Measurements from ENCODE around the gene UNC13D.
A peak's percentile ranks its signal among the peaks of the same experiment; 100 is the strongest.

The UNC13D gene

DNA sequence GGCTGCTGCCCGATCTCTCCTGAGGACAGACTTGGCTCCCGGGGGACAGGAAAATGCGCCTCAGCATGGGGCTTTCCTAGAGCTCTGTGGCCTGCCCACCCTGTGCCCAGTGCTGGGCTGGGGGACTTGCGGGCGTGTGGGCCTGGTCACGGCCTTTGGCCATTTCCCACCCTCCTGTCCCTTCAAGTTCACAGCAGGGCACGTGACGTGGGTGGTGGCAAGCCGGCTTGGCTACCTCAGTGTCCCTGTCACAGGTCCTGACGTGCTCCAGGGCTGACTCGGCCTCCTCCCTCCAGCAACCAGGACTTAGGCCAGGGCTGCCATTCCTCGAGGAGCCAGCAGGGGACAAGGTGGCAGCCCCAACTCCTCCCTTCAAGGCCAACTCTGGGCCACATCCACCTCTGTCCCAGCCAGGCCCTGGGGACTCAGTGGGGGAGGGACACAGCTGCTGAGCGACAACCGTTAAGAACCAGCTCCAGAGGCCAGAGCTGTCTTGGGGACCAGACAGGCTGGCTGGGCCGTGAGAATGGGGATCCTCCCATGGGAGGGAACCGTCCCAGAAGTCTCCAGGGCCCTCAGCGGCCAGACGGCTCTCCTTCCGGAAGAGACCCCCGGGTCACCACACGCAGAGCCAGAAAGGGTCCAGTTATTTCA, 981 bp upstream of the UNC13D start (continued):
- TF ChIP-seq, protein P1, sequence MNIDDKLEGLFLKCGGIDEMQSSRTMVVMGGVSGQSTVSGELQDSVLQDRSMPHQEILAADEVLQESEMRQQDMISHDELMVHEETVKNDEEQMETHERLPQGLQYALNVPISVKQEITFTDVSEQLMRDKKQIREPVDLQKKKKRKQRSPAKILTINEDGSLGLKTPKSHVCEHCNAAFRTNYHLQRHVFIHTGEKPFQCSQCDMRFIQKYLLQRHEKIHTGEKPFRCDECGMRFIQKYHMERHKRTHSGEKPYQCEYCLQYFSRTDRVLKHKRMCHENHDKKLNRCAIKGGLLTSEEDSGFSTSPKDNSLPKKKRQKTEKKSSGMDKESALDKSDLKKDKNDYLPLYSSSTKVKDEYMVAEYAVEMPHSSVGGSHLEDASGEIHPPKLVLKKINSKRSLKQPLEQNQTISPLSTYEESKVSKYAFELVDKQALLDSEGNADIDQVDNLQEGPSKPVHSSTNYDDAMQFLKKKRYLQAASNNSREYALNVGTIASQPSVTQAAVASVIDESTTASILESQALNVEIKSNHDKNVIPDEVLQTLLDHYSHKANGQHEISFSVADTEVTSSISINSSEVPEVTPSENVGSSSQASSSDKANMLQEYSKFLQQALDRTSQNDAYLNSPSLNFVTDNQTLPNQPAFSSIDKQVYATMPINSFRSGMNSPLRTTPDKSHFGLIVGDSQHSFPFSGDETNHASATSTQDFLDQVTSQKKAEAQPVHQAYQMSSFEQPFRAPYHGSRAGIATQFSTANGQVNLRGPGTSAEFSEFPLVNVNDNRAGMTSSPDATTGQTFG (tag by site-specific recombination; IDR thresholded peaks at IDR 0.05; ENCODE audit: borderline replicate concordance): no peak
- TF ChIP-seq ZNF629 (tag by site-specific recombination; IDR thresholded peaks at IDR 0.05) (no peak), TRIM28 (IDR thresholded peaks at IDR 0.05; ENCODE audit: borderline replicate concordance, low read length) (no peak), ZNF521 (tag by site-specific recombination; IDR thresholded peaks at IDR 0.05) (no peak), ZNF24 (tag by site-specific recombination; IDR thresholded peaks at IDR 0.05) (no peak), ZSCAN30 (tag by site-specific recombination; IDR thresholded peaks at IDR 0.05) (no peak), ZNF19 (tag by site-specific recombination; IDR thresholded peaks at IDR 0.05; ENCODE audit: low read depth) (no peak), ZNF791 (tag by site-specific recombination; IDR thresholded peaks at IDR 0.05) (no peak), ZNF184 (tag by site-specific recombination; IDR thresholded peaks at IDR 0.05) (no peak), ZFP3 (tag by site-specific recombination; IDR thresholded peaks at IDR 0.05; ENCODE audit: low read depth) (no peak), OVOL3 (tag by site-specific recombination; IDR thresholded peaks at IDR 0.05) (no peak), ZNF394 (tag by site-specific recombination; IDR thresholded peaks at IDR 0.05; ENCODE audit: borderline replicate concordance) (no peak), ZNF654 (tag by site-specific recombination; IDR thresholded peaks at IDR 0.05; ENCODE audit: low read depth) (no peak), ZNF610 (tag by site-specific recombination; IDR thresholded peaks at IDR 0.05; ENCODE audit: borderline replicate concordance) (no peak), ZNF138 (tag by site-specific recombination; IDR thresholded peaks at IDR 0.05; ENCODE audit: borderline replicate concordance) (no peak), ZNF391 (tag by site-specific recombination; IDR thresholded peaks at IDR 0.05; ENCODE audit: borderline replicate concordance, low read depth) (no peak), ZNF426 (tag by site-specific recombination; IDR thresholded peaks at IDR 0.05) (no peak), GLIS1 (tag by site-specific recombination; IDR thresholded peaks at IDR 0.05) (peak; percentile 91), ZNF558 (tag by site-specific recombination; IDR thresholded peaks at IDR 0.05) (no peak), HOXC10 (CRISPR knock-in tag; IDR thresholded peaks at IDR 0.05) (no peak), PRDM1 (tag by site-specific recombination; IDR thresholded peaks at IDR 0.05) (no peak), ZNF76 (tag by site-specific recombination; IDR thresholded peaks at IDR 0.05; ENCODE audit: borderline replicate concordance, low read depth) (no peak), ZNF530 (tag by site-specific recombination; IDR thresholded peaks at IDR 0.05; ENCODE audit: low read depth) (no peak)
- TF ChIP-seq, protein P2, sequence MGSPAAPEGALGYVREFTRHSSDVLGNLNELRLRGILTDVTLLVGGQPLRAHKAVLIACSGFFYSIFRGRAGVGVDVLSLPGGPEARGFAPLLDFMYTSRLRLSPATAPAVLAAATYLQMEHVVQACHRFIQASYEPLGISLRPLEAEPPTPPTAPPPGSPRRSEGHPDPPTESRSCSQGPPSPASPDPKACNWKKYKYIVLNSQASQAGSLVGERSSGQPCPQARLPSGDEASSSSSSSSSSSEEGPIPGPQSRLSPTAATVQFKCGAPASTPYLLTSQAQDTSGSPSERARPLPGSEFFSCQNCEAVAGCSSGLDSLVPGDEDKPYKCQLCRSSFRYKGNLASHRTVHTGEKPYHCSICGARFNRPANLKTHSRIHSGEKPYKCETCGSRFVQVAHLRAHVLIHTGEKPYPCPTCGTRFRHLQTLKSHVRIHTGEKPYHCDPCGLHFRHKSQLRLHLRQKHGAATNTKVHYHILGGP (tag by site-specific recombination; IDR thresholded peaks at IDR 0.05): no peak
- TF ChIP-seq, protein P3, sequence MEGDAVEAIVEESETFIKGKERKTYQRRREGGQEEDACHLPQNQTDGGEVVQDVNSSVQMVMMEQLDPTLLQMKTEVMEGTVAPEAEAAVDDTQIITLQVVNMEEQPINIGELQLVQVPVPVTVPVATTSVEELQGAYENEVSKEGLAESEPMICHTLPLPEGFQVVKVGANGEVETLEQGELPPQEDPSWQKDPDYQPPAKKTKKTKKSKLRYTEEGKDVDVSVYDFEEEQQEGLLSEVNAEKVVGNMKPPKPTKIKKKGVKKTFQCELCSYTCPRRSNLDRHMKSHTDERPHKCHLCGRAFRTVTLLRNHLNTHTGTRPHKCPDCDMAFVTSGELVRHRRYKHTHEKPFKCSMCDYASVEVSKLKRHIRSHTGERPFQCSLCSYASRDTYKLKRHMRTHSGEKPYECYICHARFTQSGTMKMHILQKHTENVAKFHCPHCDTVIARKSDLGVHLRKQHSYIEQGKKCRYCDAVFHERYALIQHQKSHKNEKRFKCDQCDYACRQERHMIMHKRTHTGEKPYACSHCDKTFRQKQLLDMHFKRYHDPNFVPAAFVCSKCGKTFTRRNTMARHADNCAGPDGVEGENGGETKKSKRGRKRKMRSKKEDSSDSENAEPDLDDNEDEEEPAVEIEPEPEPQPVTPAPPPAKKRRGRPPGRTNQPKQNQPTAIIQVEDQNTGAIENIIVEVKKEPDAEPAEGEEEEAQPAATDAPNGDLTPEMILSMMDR (tag by site-specific recombination; IDR thresholded peaks at IDR 0.05): peak; percentile 91
- TF ChIP-seq, protein P4, sequence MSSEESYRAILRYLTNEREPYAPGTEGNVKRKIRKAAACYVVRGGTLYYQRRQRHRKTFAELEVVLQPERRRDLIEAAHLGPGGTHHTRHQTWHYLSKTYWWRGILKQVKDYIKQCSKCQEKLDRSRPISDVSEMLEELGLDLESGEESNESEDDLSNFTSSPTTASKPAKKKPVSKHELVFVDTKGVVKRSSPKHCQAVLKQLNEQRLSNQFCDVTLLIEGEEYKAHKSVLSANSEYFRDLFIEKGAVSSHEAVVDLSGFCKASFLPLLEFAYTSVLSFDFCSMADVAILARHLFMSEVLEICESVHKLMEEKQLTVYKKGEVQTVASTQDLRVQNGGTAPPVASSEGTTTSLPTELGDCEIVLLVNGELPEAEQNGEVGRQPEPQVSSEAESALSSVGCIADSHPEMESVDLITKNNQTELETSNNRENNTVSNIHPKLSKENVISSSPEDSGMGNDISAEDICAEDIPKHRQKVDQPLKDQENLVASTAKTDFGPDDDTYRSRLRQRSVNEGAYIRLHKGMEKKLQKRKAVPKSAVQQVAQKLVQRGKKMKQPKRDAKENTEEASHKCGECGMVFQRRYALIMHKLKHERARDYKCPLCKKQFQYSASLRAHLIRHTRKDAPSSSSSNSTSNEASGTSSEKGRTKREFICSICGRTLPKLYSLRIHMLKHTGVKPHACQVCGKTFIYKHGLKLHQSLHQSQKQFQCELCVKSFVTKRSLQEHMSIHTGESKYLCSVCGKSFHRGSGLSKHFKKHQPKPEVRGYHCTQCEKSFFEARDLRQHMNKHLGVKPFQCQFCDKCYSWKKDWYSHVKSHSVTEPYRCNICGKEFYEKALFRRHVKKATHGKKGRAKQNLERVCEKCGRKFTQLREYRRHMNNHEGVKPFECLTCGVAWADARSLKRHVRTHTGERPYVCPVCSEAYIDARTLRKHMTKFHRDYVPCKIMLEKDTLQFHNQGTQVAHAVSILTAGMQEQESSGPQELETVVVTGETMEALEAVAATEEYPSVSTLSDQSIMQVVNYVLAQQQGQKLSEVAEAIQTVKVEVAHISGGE (tag by site-specific recombination; conservative IDR thresholded peaks at IDR 0.05; ENCODE audit: low read depth): no peak
- TF ChIP-seq, protein P5, sequence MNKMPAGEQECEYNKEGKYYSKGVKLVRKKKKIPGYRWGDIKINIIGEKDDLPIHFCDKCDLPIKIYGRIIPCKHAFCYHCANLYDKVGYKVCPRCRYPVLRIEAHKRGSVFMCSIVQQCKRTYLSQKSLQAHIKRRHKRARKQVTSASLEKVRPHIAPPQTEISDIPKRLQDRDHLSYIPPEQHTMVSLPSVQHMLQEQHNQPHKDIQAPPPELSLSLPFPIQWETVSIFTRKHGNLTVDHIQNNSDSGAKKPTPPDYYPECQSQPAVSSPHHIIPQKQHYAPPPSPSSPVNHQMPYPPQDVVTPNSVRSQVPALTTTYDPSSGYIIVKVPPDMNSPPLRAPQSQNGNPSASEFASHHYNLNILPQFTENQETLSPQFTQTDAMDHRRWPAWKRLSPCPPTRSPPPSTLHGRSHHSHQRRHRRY (tag by site-specific recombination; IDR thresholded peaks at IDR 0.05): no peak
- TF ChIP-seq, protein P6, sequence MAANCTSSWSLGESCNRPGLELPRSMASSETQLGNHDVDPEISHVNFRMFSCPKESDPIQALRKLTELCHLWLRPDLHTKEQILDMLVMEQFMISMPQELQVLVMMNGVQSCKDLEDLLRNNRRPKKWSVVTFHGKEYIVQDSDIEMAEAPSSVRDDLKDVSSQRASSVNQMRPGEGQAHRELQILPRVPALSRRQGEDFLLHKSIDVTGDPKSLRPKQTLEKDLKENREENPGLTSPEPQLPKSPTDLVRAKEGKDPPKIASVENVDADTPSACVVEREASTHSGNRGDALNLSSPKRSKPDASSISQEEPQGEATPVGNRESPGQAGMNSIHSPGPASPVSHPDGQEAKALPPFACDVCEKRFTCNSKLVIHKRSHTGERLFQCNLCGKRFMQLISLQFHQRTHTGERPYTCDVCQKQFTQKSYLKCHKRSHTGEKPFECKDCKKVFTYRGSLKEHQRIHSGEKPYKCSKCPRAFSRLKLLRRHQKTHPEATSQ (tag by site-specific recombination; IDR thresholded peaks at IDR 0.05): no peak

All from HEK293 (cell line).